Skeletal muscle cell (primary cell): Measurements from ENCODE around the gene PCID2.

Source experiments
- DNase-seq: peaks from one replicate; pipeline ENCODE4 v3.0.0-alpha.2; 2010; ENCODE audit warnings: low read depth
- H3K4me3 ChIP-seq: 2 replicates; pipeline ENCODE4 v1.5.1; 2011; ENCODE audit warnings: low read depth, mild to moderate bottlenecking, control low read depth, low read length, moderate library complexity

PCID2 gene

GRCh38 chr13:113192902-113193301, 15.6 kb downstream of the PCID2 start:
- peak; percentile 72 for DNase-seq
- no peak overlapping the region for H3K4me3 ChIP-seq

GRCh38 chr13:113192279-113192678, 16.2 kb downstream of the PCID2 start:
- DNase-seq = no peak
- no peak overlapping the region for H3K4me3 ChIP-seq

DNA sequence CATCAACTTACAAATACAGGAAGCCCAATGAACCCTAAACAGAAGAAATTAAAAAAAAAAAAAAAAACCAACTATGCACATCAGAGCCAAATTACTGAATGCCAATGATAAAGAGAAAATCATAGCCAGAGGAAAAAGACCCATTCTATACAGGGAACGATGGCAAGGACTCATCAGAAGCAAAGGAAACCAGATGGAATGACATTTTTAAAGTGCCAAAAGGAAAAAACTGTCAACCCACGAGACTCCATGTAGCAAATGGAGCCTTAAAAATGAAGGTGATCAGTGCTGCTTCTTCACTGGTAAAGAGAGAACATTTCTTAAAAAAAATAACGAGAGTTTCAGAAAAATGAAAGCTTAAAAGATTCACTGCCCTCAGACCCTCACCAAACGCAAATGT, 18.3 kb downstream of the PCID2 start:
- H3K4me3 ChIP-seq = no peak overlapping the region
- no peak for DNase-seq

- H3K4me3 ChIP-seq = no peak overlapping the region
- no peak for DNase-seq
Observed at GRCh38 chr13:113187883-113188665, 20.4 kb downstream of the PCID2 start.

GRCh38 chr13:113187263-113187669, 21.2 kb downstream of the PCID2 start:
- peak overlapping the region; percentile 12 for H3K4me3 ChIP-seq
- peak; percentile 98 for DNase-seq

GRCh38 chr13:113186061-113186900, 22.2 kb downstream of the PCID2 start:
- DNase-seq = no peak
- no peak overlapping the region for H3K4me3 ChIP-seq

- no peak overlapping the region for H3K4me3 ChIP-seq
- no peak for DNase-seq
Observed at GRCh38 chr13:113184568-113185440, 23.7 kb downstream of the PCID2 start.

DNA sequence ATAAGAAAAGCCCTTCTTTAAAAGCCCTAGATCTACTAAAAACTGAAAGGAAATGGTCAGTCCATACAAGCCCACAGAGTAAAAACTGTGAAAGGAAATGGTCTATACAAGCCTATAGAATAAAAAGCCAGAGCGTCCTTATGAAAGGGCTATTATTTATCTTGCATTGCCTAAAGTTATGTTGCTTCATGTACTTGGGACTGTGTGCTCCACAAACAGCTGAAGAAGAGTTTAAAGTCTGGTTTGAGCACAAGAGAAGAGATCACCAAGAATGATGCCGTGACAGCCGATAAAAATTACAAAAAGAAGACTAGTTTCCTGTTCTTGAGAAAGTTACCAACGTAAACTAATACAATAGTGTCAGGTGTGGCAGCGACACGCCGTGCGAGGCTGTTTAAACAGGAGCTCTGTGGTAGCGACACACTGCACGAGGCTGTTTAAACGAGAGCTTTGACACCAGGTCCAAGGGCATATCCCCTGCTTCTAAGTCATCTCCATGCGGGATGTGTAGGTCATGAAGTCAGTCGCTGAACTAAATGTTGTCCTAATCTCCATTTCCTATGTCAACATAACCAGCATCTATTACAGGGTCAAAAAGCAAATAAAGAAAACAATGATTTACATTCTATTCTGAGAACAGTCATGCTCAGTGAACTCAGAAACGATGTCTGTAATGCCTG, 24.9 kb downstream of the PCID2 start:
- DNase-seq = no peak
- H3K4me3 ChIP-seq = no peak overlapping the region

DNA sequence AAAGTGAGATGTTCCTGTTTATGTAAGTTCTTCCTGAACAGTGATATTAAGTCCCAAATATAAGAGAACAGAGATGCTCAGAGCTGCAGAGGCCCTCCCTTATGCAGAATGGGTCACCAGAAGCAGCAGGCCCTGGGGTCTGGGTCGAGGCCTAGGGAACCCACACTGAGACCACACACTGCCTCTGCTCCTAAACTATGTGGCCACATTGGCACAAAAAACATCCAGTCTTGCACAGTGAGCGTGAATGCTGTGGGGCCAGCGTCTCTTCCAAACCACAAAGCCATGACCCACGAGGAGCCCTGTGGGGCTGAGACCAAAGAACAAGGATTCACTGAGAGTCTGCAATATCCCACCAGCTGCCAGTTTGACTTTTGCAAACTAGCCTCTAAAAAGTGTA, 26.4 kb downstream of the PCID2 start:
- no peak for DNase-seq
- no peak overlapping the region for H3K4me3 ChIP-seq

GRCh38 chr13:113179374-113180230, 28.9 kb downstream of the PCID2 start:
- no peak for DNase-seq
- no peak overlapping the region for H3K4me3 ChIP-seq

DNA sequence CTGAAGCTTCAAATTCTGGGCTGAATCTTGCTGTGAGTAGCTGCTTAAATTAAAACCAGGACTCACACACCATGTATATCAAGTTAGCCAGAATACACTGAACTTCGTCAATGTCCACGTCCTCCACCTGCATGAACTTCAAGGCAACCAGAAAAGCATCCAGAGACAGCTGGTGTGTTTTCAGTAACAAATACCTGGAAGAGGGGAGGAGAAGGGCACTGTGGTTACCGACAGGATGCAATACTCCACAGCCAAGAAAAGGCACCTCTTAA, 29.6 kb downstream of the PCID2 start:
- no peak for DNase-seq
- H3K4me3 ChIP-seq = no peak overlapping the region

GRCh38 chr13:113178070-113178895, 30.2 kb downstream of the PCID2 start:
- DNase-seq = peak; percentile 80
- no peak overlapping the region for H3K4me3 ChIP-seq

DNA sequence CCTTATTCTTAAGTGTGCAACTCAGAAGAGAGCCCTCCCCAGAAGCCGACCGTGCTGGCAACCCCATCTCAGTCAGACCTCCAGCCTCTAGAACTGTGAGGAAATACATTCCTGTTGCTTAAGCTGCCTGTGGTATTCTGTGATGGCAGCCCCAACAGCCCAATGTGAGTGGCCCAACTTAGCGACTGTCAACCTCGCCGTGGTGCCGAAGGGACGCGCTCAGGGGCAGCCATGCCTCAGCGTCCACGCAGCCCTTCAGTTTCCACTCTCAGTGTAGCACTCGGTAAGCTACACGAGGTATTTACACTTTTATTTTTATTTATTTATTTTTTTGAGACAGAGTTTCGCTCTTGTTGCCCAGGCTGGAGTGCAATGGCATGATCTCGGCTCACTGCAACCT, 31.6 kb downstream of the PCID2 start:
- no peak overlapping the region for H3K4me3 ChIP-seq
- no peak for DNase-seq

DNA sequence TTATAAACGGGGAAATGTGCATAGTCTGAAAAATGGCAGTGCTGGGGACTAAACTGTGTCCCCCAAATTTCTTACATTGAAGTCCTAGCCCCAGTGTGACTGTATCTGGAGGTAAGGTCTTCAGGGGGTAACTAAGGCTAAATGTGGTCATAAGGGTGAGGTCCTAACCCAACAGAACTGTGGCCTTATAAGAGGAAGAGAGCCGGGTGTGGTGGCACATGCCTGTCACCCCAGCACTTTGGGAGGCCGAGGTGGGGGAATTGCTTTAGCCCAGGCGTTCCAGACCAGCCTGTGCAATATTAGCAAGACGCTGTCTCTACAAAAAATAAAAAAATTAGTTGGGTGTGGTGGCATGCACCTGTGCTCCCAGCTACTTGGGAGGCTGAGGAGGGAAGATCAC, 32.2 kb downstream of the PCID2 start:
- no peak for DNase-seq
- no peak overlapping the region for H3K4me3 ChIP-seq

DNA sequence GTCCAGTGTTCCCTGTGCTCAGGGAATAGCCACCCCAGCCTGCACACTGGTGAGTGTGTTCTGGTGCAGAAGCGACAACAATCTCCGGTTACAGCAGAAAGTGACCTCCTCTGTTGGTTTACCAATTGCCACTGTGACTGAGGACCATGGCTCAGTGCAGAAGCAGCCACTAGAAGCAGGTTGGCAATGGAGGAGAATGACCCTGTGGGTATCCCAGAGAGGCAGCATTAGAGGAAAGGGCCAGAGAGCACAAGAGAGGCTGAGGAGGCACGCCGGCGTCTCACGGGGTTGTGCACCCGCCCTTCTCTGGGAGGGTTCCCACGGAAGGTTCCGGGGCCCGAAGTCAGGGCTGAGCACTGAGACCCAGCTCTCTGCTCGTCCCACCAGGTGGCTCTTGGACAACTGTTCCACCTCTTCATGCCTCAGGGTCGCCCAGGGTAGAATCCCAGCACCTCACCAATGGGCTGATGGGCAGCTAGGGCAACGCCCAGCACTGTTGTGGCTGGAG, 36.0 kb downstream of the PCID2 start:
- H3K4me3 ChIP-seq = no peak overlapping the region
- no peak for DNase-seq

GRCh38 chr13:113171250-113172125, 37.0 kb downstream of the PCID2 start:
- DNase-seq = no peak
- H3K4me3 ChIP-seq = no peak overlapping the region

GRCh38 chr13:113170511-113170910, 38.0 kb downstream of the PCID2 start:
- H3K4me3 ChIP-seq = no peak overlapping the region
- DNase-seq = no peak
